Upper lobe of right lung (tissue), 1 donor: ENCODE measurements around the gene CYFIP2. TPM values are rescaled to one million over a fixed set of nuclear protein-coding genes. Genes with fewer than 3 reads are reported as not detected.

Experiments
- ATAC-seq: fragments of 200-7000 bp; cut with Tn5 transposase; one replicate; pipeline ENCODE4 v1.9.1; 2020; ENCODE audit warnings: mild to moderate bottlenecking, moderate library complexity
- DNase-seq: peaks from one replicate; pipeline ENCODE4 v3.0.0-alpha.2; 2020
- H3K27ac ChIP-seq: fragments of 200-600 bp; one replicate; pipeline ENCODE4 v1.8.0; 2022
- H3K27me3 ChIP-seq: fragments of 200-600 bp; one replicate; pipeline ENCODE4 v1.8.0; 2022; ENCODE audit warnings: mild to moderate bottlenecking
- H3K36me3 ChIP-seq: fragments of 200-600 bp; one replicate; pipeline ENCODE4 v1.8.0; 2022
- H3K4me1 ChIP-seq: fragments of 200-600 bp; one replicate; pipeline ENCODE4 v1.8.0; 2022
- H3K4me3 ChIP-seq: fragments of 200-600 bp; one replicate; pipeline ENCODE4 v1.8.0; 2022; ENCODE audit warnings: mild to moderate bottlenecking
- H3K9me3 ChIP-seq: fragments of 200-600 bp; one replicate; pipeline ENCODE4 v1.8.0; 2022
- intact Hi-C: fragments of 100-400 bp; cut with DNase I; formaldehyde crosslinking; loops from one replicate; pipeline ENCODE4 v1.11.0; 2022
- total RNA-seq: library from RNA; stranded (reverse); fragmentation: NEBNext Ultra II Directional; extraction: Animal tissue kit (Norgen Biotek cat#: 25700); gene quantifications from one replicate; pipeline ENCODE4 v1.2.1, GENCODE V29; 2021
- TF ChIP-seq, protein P1 (sequence below): fragments of 200-600 bp; IDR thresholded peaks from one replicate; pipeline ENCODE4 v1.8.0; 2022; ENCODE audit warnings: antibody characterized with exemption
- donor health status: DM: no; HTN: yes; CAD: no; lungs with severe emphysema.

The CYFIP2 gene
- total RNA-seq, 1 donor from 2014 or later, result 37.1 TPM

DNA sequence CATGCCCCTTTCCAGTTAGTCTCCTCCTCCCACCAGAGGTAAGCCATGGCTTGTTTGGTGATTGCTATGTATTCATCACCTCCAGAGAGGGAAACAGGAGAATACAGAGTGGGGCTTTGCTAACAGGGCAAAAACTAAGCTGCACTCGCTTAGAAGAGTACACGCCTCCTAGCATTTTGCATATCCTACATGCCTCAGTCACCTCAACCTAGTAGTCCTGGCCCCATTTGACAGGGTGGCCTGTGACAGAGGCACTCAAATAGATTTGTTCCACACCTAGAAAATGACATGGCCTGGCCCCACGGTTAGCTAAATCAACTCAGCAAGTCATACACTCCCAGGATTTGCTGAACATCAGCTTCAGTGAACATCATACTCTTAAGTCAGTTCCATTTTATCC, 90.7 kb downstream of the CYFIP2 start:
- no peak overlapping the region for H3K27ac ChIP-seq
- intact Hi-C loops, result no loop called here
- H3K27me3 ChIP-seq, result no peaks in the 10 kb centered on the region
- no peak for DNase-seq
- TF ChIP-seq, protein P1, sequence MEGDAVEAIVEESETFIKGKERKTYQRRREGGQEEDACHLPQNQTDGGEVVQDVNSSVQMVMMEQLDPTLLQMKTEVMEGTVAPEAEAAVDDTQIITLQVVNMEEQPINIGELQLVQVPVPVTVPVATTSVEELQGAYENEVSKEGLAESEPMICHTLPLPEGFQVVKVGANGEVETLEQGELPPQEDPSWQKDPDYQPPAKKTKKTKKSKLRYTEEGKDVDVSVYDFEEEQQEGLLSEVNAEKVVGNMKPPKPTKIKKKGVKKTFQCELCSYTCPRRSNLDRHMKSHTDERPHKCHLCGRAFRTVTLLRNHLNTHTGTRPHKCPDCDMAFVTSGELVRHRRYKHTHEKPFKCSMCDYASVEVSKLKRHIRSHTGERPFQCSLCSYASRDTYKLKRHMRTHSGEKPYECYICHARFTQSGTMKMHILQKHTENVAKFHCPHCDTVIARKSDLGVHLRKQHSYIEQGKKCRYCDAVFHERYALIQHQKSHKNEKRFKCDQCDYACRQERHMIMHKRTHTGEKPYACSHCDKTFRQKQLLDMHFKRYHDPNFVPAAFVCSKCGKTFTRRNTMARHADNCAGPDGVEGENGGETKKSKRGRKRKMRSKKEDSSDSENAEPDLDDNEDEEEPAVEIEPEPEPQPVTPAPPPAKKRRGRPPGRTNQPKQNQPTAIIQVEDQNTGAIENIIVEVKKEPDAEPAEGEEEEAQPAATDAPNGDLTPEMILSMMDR, result no peak
- H3K36me3 ChIP-seq, result peaks cover 16% of the 10 kb centered on the region
- no peak overlapping the region for H3K4me3 ChIP-seq
- no peaks in the 10 kb centered on the region for H3K4me1 ChIP-seq
- no peaks in the 10 kb centered on the region for H3K9me3 ChIP-seq
- no peak for ATAC-seq

DNA sequence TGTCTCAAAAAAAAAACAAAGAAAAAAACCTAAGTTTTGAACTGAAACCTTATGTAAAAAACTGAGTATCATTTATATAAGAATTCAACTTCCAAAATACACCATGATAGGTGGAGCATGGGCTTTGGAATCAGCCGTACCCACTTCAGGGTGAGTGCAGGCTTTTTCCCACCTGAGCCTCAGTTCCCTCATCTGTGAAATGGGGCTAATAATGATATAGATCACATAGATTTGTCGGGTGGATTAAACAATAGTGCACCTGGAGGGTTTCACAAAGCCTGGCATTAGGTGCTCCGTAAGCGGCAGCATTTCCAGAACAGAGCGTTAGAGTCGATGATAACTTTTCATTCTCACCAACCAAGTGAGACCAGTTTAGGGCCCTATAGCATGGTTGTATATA, 91.9 kb downstream of the CYFIP2 start:
- H3K9me3 ChIP-seq, result no peaks in the 10 kb centered on the region
- no peak for DNase-seq
- TF ChIP-seq, protein P1, result no peak
- intact Hi-C loops, result no loop called here
- H3K36me3 ChIP-seq, result peaks cover 24% of the 10 kb centered on the region
- no peak overlapping the region for H3K4me3 ChIP-seq
- no peaks in the 10 kb centered on the region for H3K27me3 ChIP-seq
- no peak overlapping the region for H3K27ac ChIP-seq
- no peaks in the 10 kb centered on the region for H3K4me1 ChIP-seq
- no peak for ATAC-seq

- H3K36me3 ChIP-seq, result peaks cover 24% of the 10 kb centered on the region
- ATAC-seq, result no peak
- H3K27ac ChIP-seq, result no peak overlapping the region
- H3K27me3 ChIP-seq, result no peaks in the 10 kb centered on the region
- no peak overlapping the region for H3K4me3 ChIP-seq
- TF ChIP-seq, protein P1, result no peak
- H3K4me1 ChIP-seq, result no peaks in the 10 kb centered on the region
- no peaks in the 10 kb centered on the region for H3K9me3 ChIP-seq
- no peak for DNase-seq
- intact Hi-C loops, result no loop called here
Measured at GRCh38 chr5:157358871-157359270, 92.9 kb downstream of the CYFIP2 start.

GRCh38 chr5:157359356-157360055, 93.6 kb downstream of the CYFIP2 start:
- H3K4me1 ChIP-seq, result no peaks in the 10 kb centered on the region
- H3K27me3 ChIP-seq, result no peaks in the 10 kb centered on the region
- H3K27ac ChIP-seq, result no peak overlapping the region
- H3K9me3 ChIP-seq, result no peaks in the 10 kb centered on the region
- TF ChIP-seq, protein P1, result no peak
- no peak overlapping the region for H3K4me3 ChIP-seq
- intact Hi-C loops, result no loop called here
- H3K36me3 ChIP-seq, result peaks cover 24% of the 10 kb centered on the region
- ATAC-seq, result no peak
- DNase-seq, result no peak

- no peaks in the 10 kb centered on the region for H3K27me3 ChIP-seq
- no peak overlapping the region for H3K4me3 ChIP-seq
- no peak overlapping the region for H3K27ac ChIP-seq
- TF ChIP-seq, protein P1, result no peak
- ATAC-seq (no peak), DNase-seq (no peak)
- intact Hi-C loops, result no loop called here
- H3K4me1 ChIP-seq, result no peaks in the 10 kb centered on the region
- H3K9me3 ChIP-seq, result no peaks in the 10 kb centered on the region
- peaks cover 24% of the 10 kb centered on the region for H3K36me3 ChIP-seq
Measured at GRCh38 chr5:157362012-157362411, 96.1 kb downstream of the CYFIP2 start.

DNA sequence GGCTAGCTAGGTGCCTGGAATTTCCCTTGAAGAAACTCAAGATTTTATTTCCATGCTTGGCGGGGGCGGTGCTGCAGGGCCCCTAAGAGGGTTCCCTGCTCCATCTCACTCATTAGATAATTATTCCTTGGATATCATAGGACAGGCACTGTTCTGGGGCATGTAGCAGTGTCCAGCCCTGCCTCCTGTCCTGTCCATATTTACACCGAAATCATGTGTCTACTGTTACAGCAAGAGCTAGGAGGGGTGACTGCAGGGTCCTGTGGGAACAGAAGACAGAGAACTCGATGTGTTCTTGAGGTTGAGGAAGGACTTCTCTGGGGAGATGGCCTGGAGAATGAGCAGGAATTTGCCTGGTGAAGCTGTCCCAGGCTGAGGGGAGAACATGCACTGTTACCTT, 96.6 kb downstream of the CYFIP2 start:
- H3K27ac ChIP-seq, result no peak overlapping the region
- peaks cover 24% of the 10 kb centered on the region for H3K36me3 ChIP-seq
- intact Hi-C loops, result no loop called here
- DNase-seq (no peak), ATAC-seq (no peak)
- no peak overlapping the region for H3K4me3 ChIP-seq
- no peaks in the 10 kb centered on the region for H3K4me1 ChIP-seq
- H3K9me3 ChIP-seq, result no peaks in the 10 kb centered on the region
- TF ChIP-seq, protein P1, result no peak
- no peaks in the 10 kb centered on the region for H3K27me3 ChIP-seq
